Measurements from ENCODE around the gene FNTB. TPM values are rescaled to one million over a fixed set of nuclear protein-coding genes. Genes with fewer than 3 reads are reported as not detected.

FNTB gene
- total and polyA plus RNA-seq, 2 of the 13 experiments (the other 11 are each of a cell fraction or from before 2014, with no cell fraction given) = 23.6 to 28.5 TPM

GRCh38 chr14:64986648-64987437, at the start of gene FNTB (continued):
- peak; percentile 82; the same call in 1 of the 2 replicates for TF ChIP-seq DZIP1 (CRISPR knock-in tag; IDR thresholded peaks at IDR 0.05)
- TF ChIP-seq ZNF496 (CRISPR knock-in tag; IDR thresholded peaks at IDR 0.05; ENCODE audit: insufficient replicate concordance) = no peak
- TF ChIP-seq ARNTL (CRISPR knock-in tag; IDR thresholded peaks at IDR 0.05) = peak; percentile 75; the same call in 1 of the 2 replicates
- TF ChIP-seq MTA1 (CRISPR knock-in tag; IDR thresholded peaks at IDR 0.05; ENCODE audit: borderline replicate concordance) = peak; percentile 78; the same call in 1 of the 2 replicates
- peak in 1 of 2 experiments; percentile 78; a peak in 2 of 4 replicates for TF ChIP-seq ATF4 (CRISPR knock-in tag; IDR thresholded peaks at IDR 0.05)
- TF ChIP-seq ZNF121 (CRISPR knock-in tag; IDR thresholded peaks at IDR 0.05) = peak; percentile 50
- 0 out of 2 replicates have a peak, but pooled peaks have one; percentile 34 for TF ChIP-seq SMAD9 (CRISPR knock-in tag; IDR thresholded peaks at IDR 0.05)
- TF ChIP-seq ZNF580 (CRISPR knock-in tag; IDR thresholded peaks at IDR 0.05; ENCODE audit: borderline replicate concordance, low read depth) = peak; percentile 83; the same call in 1 of the 2 replicates
- TF ChIP-seq ZNF674 (CRISPR knock-in tag; IDR thresholded peaks at IDR 0.05; ENCODE audit: low read depth) = no peak; the same call in 1 of the 2 replicates
- TF ChIP-seq YY1 (IDR thresholded peaks at IDR 0.05; ENCODE audit: insufficient read depth, insufficient replicate concordance, low read depth, low read length) = peak; percentile 75
- TF ChIP-seq KLF11 (CRISPR knock-in tag; IDR thresholded peaks at IDR 0.05) = 0 out of 2 replicates have a peak, but pooled peaks have one; percentile 32
- peak; percentile 72; the same call in 1 of the 2 replicates for TF ChIP-seq ZZZ3 (CRISPR knock-in tag; IDR thresholded peaks at IDR 0.05; ENCODE audit: borderline replicate concordance)
- 0 out of 2 replicates have a peak, but pooled peaks have one; percentile 44 for TF ChIP-seq THAP8 (CRISPR knock-in tag; IDR thresholded peaks at IDR 0.05; ENCODE audit: borderline replicate concordance)
- TF ChIP-seq ATF5 (CRISPR knock-in tag; IDR thresholded peaks at IDR 0.05; ENCODE audit: low read depth) = peak; percentile 85
- no peak for TF ChIP-seq ZBTB25 (CRISPR knock-in tag; IDR thresholded peaks at IDR 0.05)
- TF ChIP-seq MYPOP (CRISPR knock-in tag; IDR thresholded peaks at IDR 0.05) = peak; percentile 79
- 0 out of 2 replicates have a peak, but pooled peaks have one; percentile 79 for TF ChIP-seq ZSCAN20 (CRISPR knock-in tag; IDR thresholded peaks at IDR 0.05; ENCODE audit: borderline replicate concordance)
- TF ChIP-seq GABPA (IDR thresholded peaks at IDR 0.05; ENCODE audit: low read depth, low read length) = no peak
- peak; percentile 72; the same call in 1 of the 2 replicates for TF ChIP-seq GABPA (CRISPR knock-in tag; IDR thresholded peaks at IDR 0.05; ENCODE audit: low read depth)
